SK-N-SH treated with all-trans-retinoic acid at 6 μM for 48 hours (cell line): ENCODE measurements around the gene LCA5.

Experiments
- ARNTL ChIP-seq: fragments of 450-650 bp; formaldehyde crosslinking; IDR thresholded peaks from 2 replicates; pipeline ENCODE4 v1.5.0; 2020; ENCODE audit warnings: low read depth, mild to moderate bottlenecking, moderate library complexity, borderline replicate concordance
- CSDC2 ChIP-seq: fragments of 250-450 bp; sonication (Bioruptor Pico); IDR thresholded peaks from 2 replicates; pipeline ENCODE4 v1.5.0; 2020; ENCODE audit warnings: mild to moderate bottlenecking, moderate library complexity
- ESRRG ChIP-seq: fragments of 250-450 bp; sonication (Bioruptor Pico); IDR thresholded peaks from 2 replicates; pipeline ENCODE4 v1.6.1; 2021; ENCODE audit warnings: mild to moderate bottlenecking
- PATZ1 ChIP-seq: fragments of 250-450 bp; sonication (Bioruptor Pico); IDR thresholded peaks from 2 replicates; pipeline ENCODE4 v1.8.0; 2020; ENCODE audit warnings: mild to moderate bottlenecking, moderate library complexity, borderline replicate concordance
- TOX ChIP-seq: fragments of 250-450 bp; sonication (Bioruptor Pico); IDR thresholded peaks from 2 replicates; pipeline ENCODE4 v1.8.0; 2021; ENCODE audit warnings: mild to moderate bottlenecking, moderate library complexity, borderline replicate concordance
- ZC3H10 ChIP-seq: fragments of 250-450 bp; sonication (Bioruptor Pico); IDR thresholded peaks from 2 replicates; pipeline ENCODE4 v1.5.1; 2021; ENCODE audit warnings: mild to moderate bottlenecking, moderate library complexity
- ZFP3 ChIP-seq: fragments of 250-450 bp; sonication (Bioruptor Pico); IDR thresholded peaks from 2 replicates; pipeline ENCODE4 v1.5.0; 2020; ENCODE audit warnings: mild to moderate bottlenecking, moderate library complexity
- ZFP30 ChIP-seq: fragments of 450-650 bp; formaldehyde crosslinking; IDR thresholded peaks from 2 replicates; pipeline ENCODE4 v1.5.0; 2022; ENCODE audit warnings: mild to moderate bottlenecking, moderate library complexity

GRCh38 chr6:79559706-79560105 lies 22.5 kb upstream of the LCA5 start:
- TF ChIP-seq ZFP3 (no peak), PATZ1 (CRISPR knock-in tag) (no peak), ARNTL (CRISPR knock-in tag) (no peak), TOX (no peak), ZC3H10 (CRISPR knock-in tag) (no peak), ESRRG (no peak), ZFP30 (CRISPR knock-in tag) (no peak), CSDC2 (CRISPR knock-in tag) (no peak)
